ENCODE measurements around the gene IQGAP3.
"Not testable (repeated sequence)": the region's sequence is repeated elsewhere in the genome, so short reads cannot be mapped to it uniquely, and the experiment has no call there.

Gene IQGAP3, protein sequence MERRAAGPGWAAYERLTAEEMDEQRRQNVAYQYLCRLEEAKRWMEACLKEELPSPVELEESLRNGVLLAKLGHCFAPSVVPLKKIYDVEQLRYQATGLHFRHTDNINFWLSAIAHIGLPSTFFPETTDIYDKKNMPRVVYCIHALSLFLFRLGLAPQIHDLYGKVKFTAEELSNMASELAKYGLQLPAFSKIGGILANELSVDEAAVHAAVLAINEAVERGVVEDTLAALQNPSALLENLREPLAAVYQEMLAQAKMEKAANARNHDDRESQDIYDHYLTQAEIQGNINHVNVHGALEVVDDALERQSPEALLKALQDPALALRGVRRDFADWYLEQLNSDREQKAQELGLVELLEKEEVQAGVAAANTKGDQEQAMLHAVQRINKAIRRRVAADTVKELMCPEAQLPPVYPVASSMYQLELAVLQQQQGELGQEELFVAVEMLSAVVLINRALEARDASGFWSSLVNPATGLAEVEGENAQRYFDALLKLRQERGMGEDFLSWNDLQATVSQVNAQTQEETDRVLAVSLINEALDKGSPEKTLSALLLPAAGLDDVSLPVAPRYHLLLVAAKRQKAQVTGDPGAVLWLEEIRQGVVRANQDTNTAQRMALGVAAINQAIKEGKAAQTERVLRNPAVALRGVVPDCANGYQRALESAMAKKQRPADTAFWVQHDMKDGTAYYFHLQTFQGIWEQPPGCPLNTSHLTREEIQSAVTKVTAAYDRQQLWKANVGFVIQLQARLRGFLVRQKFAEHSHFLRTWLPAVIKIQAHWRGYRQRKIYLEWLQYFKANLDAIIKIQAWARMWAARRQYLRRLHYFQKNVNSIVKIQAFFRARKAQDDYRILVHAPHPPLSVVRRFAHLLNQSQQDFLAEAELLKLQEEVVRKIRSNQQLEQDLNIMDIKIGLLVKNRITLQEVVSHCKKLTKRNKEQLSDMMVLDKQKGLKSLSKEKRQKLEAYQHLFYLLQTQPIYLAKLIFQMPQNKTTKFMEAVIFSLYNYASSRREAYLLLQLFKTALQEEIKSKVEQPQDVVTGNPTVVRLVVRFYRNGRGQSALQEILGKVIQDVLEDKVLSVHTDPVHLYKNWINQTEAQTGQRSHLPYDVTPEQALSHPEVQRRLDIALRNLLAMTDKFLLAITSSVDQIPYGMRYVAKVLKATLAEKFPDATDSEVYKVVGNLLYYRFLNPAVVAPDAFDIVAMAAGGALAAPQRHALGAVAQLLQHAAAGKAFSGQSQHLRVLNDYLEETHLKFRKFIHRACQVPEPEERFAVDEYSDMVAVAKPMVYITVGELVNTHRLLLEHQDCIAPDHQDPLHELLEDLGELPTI (N-terminal part only)

DNA sequence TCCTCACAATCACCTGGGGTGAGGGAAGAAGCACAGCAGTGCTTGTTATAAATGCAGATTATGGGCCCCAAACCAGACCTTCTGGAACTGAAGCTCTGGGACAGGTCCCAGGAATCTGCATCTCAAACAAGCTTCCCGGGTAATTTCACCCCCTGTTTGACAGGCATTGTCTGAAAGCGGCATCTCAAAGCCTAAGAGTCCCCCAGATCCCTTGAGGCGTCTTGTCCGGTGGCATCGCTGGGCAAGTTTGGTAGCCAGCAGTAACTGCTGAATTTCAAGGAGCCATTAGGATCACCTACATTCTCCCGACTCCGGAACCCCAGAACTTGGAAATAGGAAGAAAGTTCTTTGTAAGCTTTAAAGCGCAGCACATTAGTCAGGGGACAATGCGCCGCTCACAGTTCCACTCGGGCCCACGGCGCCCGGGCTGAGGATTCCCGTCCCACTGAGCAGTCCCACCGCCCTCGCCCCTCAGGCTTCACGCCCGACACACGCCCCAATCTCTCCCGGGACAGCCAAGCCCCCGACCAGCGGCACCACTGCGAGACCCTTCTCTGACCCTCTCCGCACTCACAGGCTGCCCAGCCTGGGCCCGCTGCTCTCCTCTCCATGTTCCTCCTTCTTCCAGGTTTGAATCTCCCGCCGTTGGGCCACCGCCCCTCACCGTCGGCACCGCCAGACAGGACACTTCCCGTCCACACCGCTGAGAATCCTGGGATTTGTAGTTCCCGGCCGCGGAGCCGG, at the start of gene IQGAP3:
IQGAP3 (minus strand) TSS at position 647 of the 744 bp plus-strand sequence; CDS start at position 611, 36 bp downstream.
- DNase-seq = peak; percentile 72

DNA sequence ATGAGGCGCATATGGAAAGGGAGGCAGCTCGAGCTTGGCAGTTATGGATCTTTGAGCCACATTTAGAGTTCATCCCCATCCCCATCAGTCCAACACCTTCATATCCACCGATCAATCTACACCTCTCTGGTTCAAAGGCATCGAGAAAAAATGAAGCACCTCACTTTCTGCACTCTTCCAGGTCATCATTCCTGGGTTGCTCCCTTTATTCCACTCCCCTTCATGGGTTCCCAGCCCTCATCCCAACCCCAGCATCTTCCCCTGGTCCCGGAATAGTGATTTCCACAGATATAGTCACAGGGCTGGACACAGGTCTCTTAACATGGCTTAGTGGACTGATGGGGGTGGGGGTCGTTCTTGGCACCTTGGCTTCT, 47.2 kb upstream of the IQGAP3 start:
- no peak for DNase-seq

DNA sequence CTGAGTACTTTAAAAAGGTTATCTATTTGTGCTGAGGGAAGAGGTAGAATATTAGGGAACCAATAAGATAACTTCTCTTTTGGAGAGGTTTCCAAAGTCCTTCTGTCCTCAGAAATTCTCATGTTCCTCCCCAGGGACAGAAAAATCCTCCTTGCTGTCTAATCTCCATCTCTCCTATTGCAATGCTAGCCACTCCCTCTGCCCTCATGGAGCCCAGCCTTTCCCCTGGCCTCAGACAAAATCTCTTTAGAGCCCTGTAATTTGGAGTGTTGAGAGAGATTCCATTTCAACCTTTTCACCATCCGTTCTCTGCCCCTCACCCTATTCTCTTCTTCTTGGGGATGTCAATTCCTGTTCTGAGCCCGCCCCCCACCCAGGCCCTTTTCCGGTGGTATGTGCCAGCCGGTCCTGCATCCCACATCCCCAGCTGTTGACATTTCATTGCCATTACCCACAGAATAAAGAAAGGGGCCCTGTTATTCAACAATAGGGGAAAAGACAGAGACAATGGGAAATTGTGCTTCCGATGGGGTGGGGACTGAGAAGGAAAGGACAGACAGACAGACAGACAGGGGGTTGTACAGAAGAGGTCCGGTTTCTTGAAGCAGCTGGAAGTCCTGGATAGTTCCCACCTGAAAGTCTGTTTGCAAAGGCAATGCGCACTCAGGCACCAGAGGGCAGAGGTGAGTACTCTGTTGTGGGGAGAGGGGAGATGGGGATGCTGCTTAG, 46.7 kb upstream of the IQGAP3 start, which contains the start of gene HAPLN2:
HAPLN2 (plus strand) TSS at position 563 of the 729 bp plus-strand sequence. CDS start 4,076 bp downstream, outside the sequence.
- DNase-seq = peak; percentile 19

DNA sequence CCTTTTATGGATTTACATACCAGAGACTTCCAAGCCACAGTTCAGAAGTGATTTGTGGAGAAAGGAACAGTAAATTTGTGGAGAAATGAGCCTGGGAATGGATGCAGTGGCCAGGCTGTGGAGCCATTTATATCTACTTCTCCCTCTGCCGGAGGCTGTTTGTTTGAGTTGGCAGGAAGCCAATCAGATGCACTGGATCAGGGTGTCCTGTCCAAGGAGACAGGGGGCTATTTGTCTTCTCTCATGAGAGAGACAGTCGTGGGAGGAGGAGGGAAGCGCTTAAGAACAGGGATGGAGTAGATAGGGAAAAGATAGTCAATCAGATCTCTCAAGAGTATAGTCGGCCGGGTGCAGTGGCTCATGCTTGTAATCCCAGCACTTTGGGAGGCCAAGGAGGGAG, 44.1 kb upstream of the IQGAP3 start:
- peak; percentile 63 for DNase-seq

DNA sequence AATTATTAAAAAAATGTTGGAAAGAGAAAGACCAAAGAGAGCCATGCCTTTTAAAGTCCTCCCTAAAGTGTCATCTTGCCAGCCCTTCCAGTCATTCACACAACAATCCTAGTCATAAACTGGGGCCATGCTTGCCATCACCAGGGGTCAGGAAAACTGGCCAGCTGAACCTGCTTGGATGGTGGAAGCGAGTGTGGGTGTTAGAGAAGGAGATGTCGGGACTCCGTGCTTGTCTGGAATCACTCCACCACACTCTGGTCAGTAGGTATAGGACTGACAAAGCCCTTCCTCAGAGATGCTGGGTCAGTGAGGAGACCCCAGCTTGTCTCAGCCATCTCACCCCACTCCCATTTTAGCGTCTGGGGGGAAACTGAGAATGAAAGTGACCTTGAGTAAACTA, 43.6 kb upstream of the IQGAP3 start:
- DNase-seq = no peak

DNA sequence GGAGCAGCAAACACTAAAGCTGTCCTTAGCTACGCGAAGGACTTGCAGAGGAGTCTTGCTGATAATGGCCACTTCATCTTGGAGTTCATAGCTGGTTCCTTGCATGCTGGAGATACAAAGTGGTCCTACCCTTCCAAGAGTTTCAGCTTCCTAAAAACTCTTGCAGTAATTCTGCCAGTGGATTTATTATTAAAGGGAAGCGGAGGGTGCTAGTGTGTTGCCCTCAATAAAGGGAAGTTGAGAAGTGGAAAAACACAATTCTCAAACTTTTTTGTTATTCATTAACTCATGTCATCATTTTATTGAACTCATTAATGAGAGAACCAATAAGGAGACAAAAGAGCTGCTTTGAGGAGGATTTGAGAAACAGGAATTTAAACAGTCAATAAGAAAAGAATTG, 40.3 kb upstream of the IQGAP3 start:
- DNase-seq = no peak

DNA sequence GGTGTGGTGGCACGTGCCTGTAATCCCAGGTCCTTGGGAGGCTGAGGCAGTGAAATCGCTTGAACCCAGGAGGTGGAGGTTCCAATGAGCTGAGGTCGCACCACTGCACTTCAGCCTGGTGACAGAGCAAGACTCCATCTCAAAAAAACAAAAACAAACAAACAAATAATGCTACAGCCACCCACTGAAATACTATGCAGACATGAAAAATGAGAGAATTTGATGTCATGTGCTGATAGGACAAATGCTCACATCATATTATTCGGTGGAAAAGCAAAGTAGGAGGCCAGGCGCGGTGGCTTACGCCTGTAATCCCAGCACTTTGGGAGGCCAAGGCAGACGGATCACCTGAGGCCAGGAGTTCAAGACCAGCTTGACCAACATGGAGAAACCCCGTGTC, 37.7 kb upstream of the IQGAP3 start:
- DNase-seq = not testable (repeated sequence)

DNA sequence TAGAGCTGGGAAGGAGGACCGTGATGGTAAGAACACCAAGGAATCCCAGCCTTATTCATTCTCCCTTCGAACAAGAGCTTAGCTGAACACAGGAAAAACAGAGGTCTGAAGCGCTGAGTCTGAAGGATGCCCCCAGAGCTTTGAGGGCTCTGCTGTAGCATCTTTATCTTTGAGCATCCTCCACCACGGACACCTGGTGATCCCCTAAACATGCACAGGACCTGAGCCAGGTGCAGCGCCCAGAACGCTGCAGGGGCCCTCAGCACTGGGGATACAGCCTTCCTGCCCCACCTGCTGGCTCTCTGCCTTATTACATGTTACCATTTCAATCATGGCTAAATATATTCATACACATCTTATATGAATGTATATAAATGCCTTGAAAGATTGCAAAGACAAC, 36.6 kb upstream of the IQGAP3 start:
- peak; percentile 55 for DNase-seq

DNA sequence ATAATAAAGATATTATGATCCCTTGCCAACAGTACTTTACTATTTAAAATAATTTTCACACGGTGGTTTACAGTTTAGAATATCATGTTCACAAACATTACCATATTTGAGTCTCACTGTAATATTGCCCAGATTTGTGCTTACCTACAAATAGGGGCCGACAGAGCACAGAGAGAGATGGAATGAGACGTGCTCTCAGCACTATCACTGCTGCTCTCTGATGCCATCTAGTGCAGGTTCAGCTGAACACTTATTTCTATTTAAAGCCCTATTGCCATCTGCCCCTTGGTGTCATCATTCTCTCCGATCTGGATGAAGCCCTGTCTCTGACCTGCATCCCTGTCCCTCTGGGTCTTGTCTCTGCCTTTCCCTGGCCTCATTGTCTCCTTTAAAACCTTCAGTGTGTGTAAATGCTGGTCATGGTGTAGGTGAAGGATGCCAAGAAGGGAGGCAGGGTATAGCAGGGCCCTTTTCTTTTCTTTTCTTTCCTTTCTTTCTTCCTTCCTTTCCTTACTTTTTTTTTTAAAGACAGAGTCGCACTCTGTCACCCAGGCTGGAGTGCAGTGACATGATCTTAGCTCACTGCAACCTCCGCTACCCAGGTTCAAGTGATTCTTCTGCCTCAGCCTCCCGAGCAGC, 35.8 kb upstream of the IQGAP3 start:
- peak; percentile 59 for DNase-seq

DNA sequence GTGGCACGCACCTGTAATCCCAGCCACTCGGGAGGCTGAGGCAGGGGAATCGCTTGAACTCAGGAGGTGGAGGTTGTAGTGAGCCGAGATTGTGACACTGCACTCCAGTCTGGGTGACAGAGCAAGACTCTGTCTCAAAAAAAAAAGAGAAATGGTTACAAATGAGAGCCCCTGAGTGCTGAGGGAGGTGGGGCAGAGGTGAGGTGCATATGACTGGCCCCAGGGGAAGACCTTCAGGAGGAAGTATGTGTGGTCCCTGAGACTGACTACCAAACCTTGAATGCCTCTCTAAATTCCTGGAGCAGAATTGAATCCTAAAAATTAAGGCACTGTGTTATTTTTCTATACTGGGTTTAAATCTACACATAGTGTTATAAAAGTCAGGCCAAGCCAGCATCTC, 35.0 kb upstream of the IQGAP3 start:
- DNase-seq = not testable (repeated sequence)

DNA sequence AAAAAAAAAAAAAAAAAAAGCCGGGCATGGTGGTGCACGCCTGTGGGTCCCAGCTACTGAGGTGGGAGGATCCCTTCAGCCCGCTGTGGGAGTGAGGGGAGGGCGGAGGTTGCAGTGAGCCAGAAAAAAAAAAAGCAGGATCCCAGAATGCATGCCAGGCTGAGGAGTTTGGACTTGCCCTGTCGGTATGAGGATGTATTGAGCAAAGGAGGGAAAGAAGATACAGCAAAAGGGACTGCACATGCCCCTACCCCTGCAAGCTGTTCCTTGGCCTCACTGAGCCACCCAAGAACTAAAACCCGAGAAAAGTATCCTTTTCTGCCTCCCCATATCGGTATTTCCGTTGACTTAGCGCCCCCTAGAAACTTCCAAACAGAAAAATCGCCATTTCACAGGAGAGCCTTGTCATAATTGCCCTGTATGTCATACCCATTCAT, 30.2 kb upstream of the IQGAP3 start:
- no peak for DNase-seq

DNA sequence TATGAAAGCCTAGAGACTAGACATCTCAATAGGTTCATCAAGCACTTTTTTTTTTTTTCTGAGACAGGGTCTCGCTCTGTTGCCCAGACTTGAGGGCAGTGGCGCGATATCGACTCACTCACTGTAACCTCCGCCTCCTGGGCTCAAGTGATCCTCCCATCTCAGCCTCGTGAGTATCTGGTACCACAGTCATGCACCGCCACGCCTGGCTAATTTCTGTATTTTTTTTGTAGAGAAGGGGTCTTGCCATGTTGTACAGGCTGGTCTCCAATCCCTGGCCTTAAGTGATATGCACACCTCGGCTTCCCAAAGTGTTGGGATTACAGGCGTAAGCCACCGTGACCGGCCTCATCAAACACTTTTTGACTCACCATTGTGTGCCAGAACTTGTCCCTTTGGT, 29.5 kb upstream of the IQGAP3 start:
- no peak for DNase-seq

DNA sequence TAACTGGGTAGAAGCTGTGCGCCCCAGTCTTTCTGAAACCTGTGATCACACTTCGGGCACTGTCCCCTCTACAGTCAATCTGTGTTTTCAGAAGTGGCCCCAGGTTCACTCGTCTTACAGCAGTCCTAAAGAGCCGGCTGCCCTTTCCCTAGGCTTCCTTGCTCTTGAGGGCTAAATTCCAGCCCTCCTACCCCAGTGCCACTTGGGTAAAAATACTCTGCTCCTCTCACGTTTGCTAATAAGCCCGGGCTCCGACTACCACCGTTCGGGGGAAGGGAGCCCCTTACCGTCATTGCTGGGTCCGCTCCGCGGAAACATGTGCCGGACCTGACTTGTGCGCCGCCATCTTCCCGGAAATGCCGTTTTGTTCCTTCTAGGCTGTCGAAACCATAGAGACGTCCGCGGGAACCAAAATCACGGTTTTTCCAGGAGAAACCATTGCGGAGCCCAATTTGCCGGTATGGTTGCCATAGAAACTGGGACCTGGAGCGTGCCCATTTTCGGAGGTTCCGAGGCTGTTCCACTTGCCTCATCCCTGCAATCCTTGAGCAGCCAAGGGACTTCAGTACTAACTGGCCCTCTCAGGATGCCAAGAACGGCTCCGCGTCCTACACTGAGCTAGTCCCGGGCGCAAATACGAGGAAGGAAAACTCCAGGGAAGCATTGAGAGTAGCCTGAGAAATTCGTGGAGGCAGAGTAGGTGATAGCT, 28.9 kb upstream of the IQGAP3 start, which contains the start of gene GPATCH4:
GPATCH4 (minus strand) TSS at position 358 of the 709 bp plus-strand sequence.
- DNase-seq = peak; percentile 80

DNA sequence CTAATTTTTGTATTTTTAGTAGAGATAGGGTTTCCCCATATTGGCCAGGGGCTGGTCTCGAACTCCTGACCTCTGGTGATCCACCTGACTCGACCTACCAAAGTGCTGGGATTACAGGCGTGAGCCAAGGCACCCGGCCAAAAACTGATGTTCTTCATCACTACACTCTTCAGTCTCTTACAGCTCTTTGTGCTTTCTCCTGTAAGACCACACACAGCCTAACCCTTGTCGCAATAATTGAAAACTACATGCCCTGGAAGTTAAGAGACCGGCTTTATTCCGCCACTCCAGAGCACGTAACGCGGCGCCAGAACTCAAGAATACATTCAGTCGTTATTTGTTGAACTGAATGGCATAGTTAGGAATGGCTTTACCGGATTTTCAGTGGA, 28.4 kb upstream of the IQGAP3 start:
- no peak for DNase-seq

DNA sequence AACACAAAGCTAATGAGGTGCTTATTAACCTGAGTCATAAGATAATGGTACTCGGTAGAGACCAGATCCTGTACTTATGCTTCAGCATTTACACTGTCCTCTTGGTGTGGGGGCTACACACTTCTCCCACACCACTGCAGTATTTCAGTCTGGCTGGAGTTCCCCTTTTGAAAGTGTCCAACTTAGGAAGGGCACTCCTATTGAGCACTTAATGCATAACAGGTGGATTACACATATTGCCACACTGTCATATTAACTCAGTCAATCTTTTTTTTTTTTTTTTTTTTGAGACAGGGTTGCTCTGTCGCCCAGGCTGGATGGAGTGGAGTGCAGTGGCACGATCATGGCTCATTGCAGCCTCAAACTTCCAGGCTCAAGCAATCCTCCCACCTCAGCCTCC, 27.4 kb upstream of the IQGAP3 start:
- no peak for DNase-seq

DNA sequence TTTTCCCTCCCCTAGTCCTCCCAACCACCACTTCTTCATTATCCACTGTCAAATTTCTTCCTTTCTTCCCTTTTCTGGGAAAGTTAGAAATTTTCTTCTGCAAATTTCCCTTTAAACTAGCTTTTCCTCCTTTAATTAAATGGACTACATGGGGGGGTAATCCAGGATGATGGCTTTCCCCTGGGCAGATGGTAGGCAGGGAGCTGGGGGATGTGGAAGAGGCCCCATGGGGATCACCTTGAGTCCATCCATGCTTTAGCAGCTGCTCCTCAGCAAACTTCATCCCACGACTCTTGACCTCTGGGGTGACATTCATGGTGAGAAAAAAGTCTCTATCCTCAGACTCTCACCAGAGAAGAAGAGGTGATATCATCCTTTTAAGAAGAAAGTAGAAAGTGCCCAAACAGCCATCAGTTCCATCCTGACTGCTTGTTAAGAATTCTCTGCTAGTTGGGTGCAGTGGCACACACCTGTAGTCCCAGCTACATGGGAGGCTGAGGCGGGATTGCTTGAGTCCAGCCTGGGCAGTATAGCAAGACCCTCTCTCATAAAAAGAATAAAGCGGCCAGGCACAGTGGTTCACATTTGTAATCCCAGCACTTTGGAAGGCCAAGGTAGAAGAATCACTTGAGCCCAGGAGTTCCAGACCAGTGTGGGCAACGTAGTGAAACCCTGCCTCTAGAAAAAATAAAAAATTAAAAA, 26.5 kb upstream of the IQGAP3 start:
- DNase-seq = no peak

DNA sequence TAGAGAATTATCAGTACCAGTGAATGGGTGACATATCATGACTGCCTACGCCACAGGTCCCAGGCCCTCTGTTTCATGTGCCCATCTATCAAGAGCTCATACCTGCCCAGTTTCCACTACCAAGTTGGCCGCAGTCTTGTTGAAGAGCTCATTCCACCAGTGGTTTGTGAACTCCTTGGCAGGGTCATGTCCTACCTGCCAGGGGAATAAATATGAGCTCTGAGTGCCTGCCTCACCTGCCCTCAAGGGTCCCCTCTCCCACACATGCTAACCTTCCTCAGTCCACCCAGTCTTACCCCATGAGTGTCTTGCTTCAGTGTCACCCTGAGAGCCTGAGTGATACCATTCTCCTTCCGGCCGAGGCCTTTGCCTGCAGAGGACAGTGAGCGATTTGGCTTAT, 25.8 kb upstream of the IQGAP3 start:
- no peak for DNase-seq

DNA sequence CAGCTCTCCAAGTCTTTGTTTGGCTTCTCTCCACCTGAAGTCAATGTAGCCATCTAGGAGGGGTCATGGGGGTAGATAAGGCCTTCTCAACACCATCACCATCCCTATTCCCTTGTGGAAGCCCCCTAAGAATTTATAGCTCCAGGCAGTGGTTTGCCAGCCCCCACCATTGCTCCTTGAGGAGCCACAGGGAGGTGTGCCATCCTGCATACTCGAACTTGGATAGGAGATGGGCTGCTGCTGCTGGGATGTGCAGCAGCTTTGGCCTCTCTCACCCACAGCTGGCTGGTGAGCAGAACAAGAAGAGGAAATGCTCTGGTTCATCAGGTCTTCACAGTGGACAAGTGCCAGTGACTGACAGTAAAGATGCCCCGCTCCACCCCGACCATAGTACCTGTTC, 24.1 kb upstream of the IQGAP3 start:
- DNase-seq = no peak

DNA sequence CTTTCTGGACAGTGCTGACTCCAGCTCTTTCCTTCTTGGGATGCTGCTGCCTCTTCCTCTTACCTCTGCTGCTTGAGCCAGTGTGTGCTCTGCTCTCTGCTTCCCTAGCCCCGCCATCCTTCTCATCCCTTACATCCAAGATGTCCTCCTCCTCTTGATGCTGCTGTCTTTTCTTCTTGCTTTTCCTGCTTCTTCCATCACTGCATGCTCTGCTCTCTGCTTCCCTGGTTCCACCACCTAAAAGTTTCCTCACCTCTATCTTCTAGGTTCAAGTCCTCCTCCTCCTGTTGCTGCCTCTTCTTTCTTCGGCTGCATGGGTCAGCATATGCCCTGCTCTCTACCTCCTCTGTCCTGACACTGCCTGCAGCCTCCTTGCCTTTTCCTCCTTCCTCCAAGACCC, 22.7 kb upstream of the IQGAP3 start:
- DNase-seq = no peak

Measured in NCI-H1105 (cell line).